Caco-2 (cell line): ENCODE data around the gene RALGPS2. TPM values are rescaled to one million over a fixed set of nuclear protein-coding genes. Genes with fewer than 3 reads are reported as not detected.

ENCODE experiments used
- BruUV-seq: library from RNA; stranded (reverse); fragments of 400-500 nt; replicated peaks from 2 replicates; lab custom pipeline; 2021; lab: Mats Ljungman, UMichigan
- CTCF ChIA-PET: fragments of 300-600 bp; sonication (Branson Sonifier 250); formaldehyde crosslinking; loops from one replicate; lab custom pipeline; 2022; ENCODE audit warnings: antibody characterized with exemption; lab: Charles Lee
- POLR2A ChIA-PET: fragments of 300-600 bp; sonication (Branson Sonifier 250); formaldehyde crosslinking; loops from one replicate; lab custom pipeline; 2022; ENCODE audit warnings: antibody characterized with exemption; lab: Charles Lee
- DNase-seq, 2 experiments: peaks; one replicate each; pipeline versions ENCODE4 v3.0.0 to v3.0.0-alpha.2; 2020 to 2022
- H3K27me3 ChIP-seq: replicated peaks from 2 replicates; pipeline ENCODE4 v1.6.0; 2011; ENCODE audit warnings: low read length; ENCODE audit not compliant: control insufficient read depth, insufficient read depth
- H3K36me3 ChIP-seq: 2 replicates; pipeline ENCODE4 v1.5.1; 2011; ENCODE audit warnings: low read length; ENCODE audit not compliant: control insufficient read depth, insufficient read depth
- H3K4me1 ChIP-seq: fragments of 250-450 bp; sonication (Bioruptor Pico); 2 replicates; pipeline ENCODE4 v1.5.1; 2020; ENCODE audit warnings: mild to moderate bottlenecking
- H3K4me3 ChIP-seq: 2 replicates; pipeline ENCODE4 v1.5.1; 2011; ENCODE audit warnings: low read depth, mild to moderate bottlenecking, control low read depth, low read length
- H3K9me3 ChIP-seq: fragments of 250-450 bp; sonication (Bioruptor Pico); 2 replicates; pipeline ENCODE4 v1.5.1; 2020; ENCODE audit warnings: mild to moderate bottlenecking, moderate library complexity
- H3K27ac Mint-ChIP-seq: one replicate; pipeline ENCODE4 v1.8.0; 2022; ENCODE audit warnings: mixed read lengths; ENCODE audit not compliant: unreplicated experiment
- H3K27me3 Mint-ChIP-seq: one replicate; pipeline ENCODE4 v1.8.0; 2022; ENCODE audit warnings: mixed read lengths; ENCODE audit not compliant: insufficient read depth, unreplicated experiment
- H3K36me3 Mint-ChIP-seq: one replicate; pipeline ENCODE4 v1.8.0; 2022; ENCODE audit warnings: mild to moderate bottlenecking, mixed read lengths; ENCODE audit not compliant: insufficient read depth, unreplicated experiment
- H3K4me1 Mint-ChIP-seq: one replicate; pipeline ENCODE4 v1.8.0; 2022; ENCODE audit warnings: low read depth, mixed read lengths; ENCODE audit not compliant: unreplicated experiment
- H3K4me3 Mint-ChIP-seq: one replicate; pipeline ENCODE4 v1.8.0; 2022; ENCODE audit warnings: mild to moderate bottlenecking, moderate library complexity, mixed read lengths; ENCODE audit not compliant: unreplicated experiment
- H3K9me3 Mint-ChIP-seq: one replicate; pipeline ENCODE4 v1.8.0; 2022; ENCODE audit warnings: mixed read lengths; ENCODE audit not compliant: unreplicated experiment
- CTCF ChIP-seq, 2 experiments: fragments of 200-600 bp in 1 of 2; IDR thresholded peaks; 1 replicate in 1 of 2; 2 replicates in 1 of 2; pipeline versions ENCODE4 v1.5.1 to v1.8.0; 2011 to 2022; ENCODE audit warnings: antibody characterized with exemption in 1 of 2, control low read depth in 1 of 2, inconsistent platforms in 1 of 2, low read depth in 1 of 2, low read length in 1 of 2, mild to moderate bottlenecking in 1 of 2, moderate library complexity in 1 of 2; ENCODE audit not compliant: insufficient read depth in 1 of 2, severe bottlenecking in 1 of 2, unreplicated experiment in 1 of 2
- intact Hi-C: fragments of 100-400 bp; cut with micrococcal nuclease; formaldehyde crosslinking; loops from one replicate; pipeline ENCODE4 v1.10.0; 2022; ENCODE audit not compliant: unreplicated experiment
- total RNA-seq: library from RNA; stranded (reverse); gene quantifications from 2 replicates; pipeline ENCODE4 v1.2.3, GENCODE V29; 2022

Gene RALGPS2
- total RNA-seq, 1 experiment from 2014 or later: 26.1 TPM

- Histone ChIP-seq H3K9me3 (no peaks in the 10 kb centered on the region), H3K4me3 (no peak within 1 kb of the TSS), H3K4me1 (no peaks in the 10 kb centered on the region), H3K36me3 (no peaks in the 10 kb centered on the region), H3K27me3 (no peaks in the 10 kb centered on the region)
- no peak within 1 kb of the TSS for H3K4me3 Mint-ChIP-seq
- ChIA-PET POLR2A (no interaction called here), CTCF (no interaction called here)
- H3K27ac Mint-ChIP-seq: no peak within 1 kb of the TSS
- no peaks in the 10 kb centered on the region for H3K36me3 Mint-ChIP-seq
- peaks cover 6% of the 10 kb centered on the region for H3K4me1 Mint-ChIP-seq
- no peaks in the 10 kb centered on the region for H3K9me3 Mint-ChIP-seq
- no peaks in the 10 kb centered on the region for H3K27me3 Mint-ChIP-seq
- no peak for TF ChIP-seq CTCF (IDR thresholded peaks at IDR 0.05; ENCODE audit: insufficient read depth in 1 of 2, low read depth in 1 of 2, low read length in 1 of 2, severe bottlenecking in 1 of 2, unreplicated experiment in 1 of 2)
- DNase-seq: no peak
- BruUV-seq: no TSS peak
- intact Hi-C loops: no loop called here
Observed at GRCh38 chr1:178870944-178871343, 145.9 kb downstream of the RALGPS2 start, which contains the start of gene ANGPTL1. Gene ANGPTL1, minus strand, starts transcription at chr1:178871077. Its CDS starts 5,301 bp downstream, at chr1:178865776.

DNA sequence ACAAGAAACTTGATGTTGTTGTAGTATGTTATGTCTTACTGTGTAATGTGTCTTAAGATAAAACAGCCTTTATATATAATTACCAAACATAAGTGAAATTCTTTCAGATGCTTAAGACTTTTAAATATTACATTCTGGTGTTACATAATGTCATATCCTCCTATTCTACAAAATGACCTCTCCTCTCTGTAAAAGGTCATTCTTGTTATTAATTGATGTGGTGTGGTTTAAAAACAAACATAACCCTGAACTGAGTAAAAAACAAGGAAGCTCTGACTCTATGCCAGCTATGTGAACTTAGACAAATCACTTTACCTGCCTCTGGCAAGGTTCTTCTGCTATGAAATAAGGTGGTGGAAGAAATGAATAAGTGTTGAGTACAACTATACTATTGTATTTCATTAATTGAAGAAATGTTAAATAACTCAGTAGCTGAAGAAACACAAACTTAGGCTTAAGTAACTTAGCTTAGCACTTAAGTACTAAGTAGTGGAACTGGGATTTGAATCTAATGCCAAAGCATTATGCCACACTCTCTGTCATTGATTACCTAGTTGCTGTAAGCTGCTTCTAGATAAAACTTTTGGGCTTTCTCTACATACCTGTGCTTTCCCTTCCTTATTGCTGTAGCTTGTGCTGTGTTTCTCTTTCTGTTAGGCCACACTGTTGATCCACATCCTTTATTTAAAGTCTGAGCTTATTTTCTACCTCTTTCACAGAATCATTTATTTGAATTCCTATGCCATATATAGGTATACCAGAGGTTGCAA lies 146.7 kb downstream of the RALGPS2 start:
- intact Hi-C loops: no loop called here
- Mint-ChIP-seq H3K9me3 (no peaks in the 10 kb centered on the region), H3K36me3 (no peaks in the 10 kb centered on the region), H3K27ac (no peak overlapping the region), H3K4me3 (no peak overlapping the region), H3K4me1 (peaks cover 6% of the 10 kb centered on the region), H3K27me3 (no peaks in the 10 kb centered on the region)
- ChIA-PET CTCF (no interaction called here), POLR2A (no interaction called here)
- Histone ChIP-seq H3K9me3 (no peaks in the 10 kb centered on the region), H3K4me3 (no peak overlapping the region), H3K27me3 (no peaks in the 10 kb centered on the region), H3K4me1 (no peaks in the 10 kb centered on the region), H3K36me3 (no peaks in the 10 kb centered on the region)
- BruUV-seq: no TSS peak
- no peak for TF ChIP-seq CTCF (IDR thresholded peaks at IDR 0.05; ENCODE audit: insufficient read depth in 1 of 2, low read depth in 1 of 2, low read length in 1 of 2, severe bottlenecking in 1 of 2, unreplicated experiment in 1 of 2)
- DNase-seq: no peak

GRCh38 chr1:178874966-178875365 lies 149.9 kb downstream of the RALGPS2 start:
- intact Hi-C loops: no loop called here
- H3K9me3 ChIP-seq: no peaks in the 10 kb centered on the region
- H3K36me3 Mint-ChIP-seq: no peaks in the 10 kb centered on the region
- H3K36me3 ChIP-seq: no peaks in the 10 kb centered on the region
- no peaks in the 10 kb centered on the region for H3K27me3 ChIP-seq
- no peaks in the 10 kb centered on the region for H3K4me1 ChIP-seq
- no peaks in the 10 kb centered on the region for H3K27me3 Mint-ChIP-seq
- H3K4me3 Mint-ChIP-seq: no peak overlapping the region
- peaks cover 6% of the 10 kb centered on the region for H3K4me1 Mint-ChIP-seq
- no peak overlapping the region for H3K4me3 ChIP-seq
- no peak for DNase-seq
- no TSS peak for BruUV-seq
- no peaks in the 10 kb centered on the region for H3K9me3 Mint-ChIP-seq
- ChIA-PET CTCF (no interaction called here), POLR2A (no interaction called here)
- TF ChIP-seq CTCF (IDR thresholded peaks at IDR 0.05; ENCODE audit: insufficient read depth in 1 of 2, low read depth in 1 of 2, low read length in 1 of 2, severe bottlenecking in 1 of 2, unreplicated experiment in 1 of 2): no peak
- H3K27ac Mint-ChIP-seq: no peak overlapping the region
